Effector memory CD4-positive, alpha-beta T cell (primary cell): ENCODE results near the gene IFIT3.

ENCODE experiments used
- DNase-seq, 3 donors: peaks; one replicate each; pipeline ENCODE4 v3.0.0-alpha.2; 2020
- H3K27ac ChIP-seq: 2 replicates; pipeline ENCODE4 v1.7.0; 2013; ENCODE audit warnings: mild to moderate bottlenecking, low read length, moderate library complexity; ENCODE audit not compliant: insufficient read depth, poor library complexity, severe bottlenecking
- H3K27me3 ChIP-seq: replicated peaks from 2 replicates; pipeline ENCODE4 v1.7.0; 2013; ENCODE audit warnings: mild to moderate bottlenecking, low read length; ENCODE audit not compliant: insufficient read depth, control insufficient read depth, poor library complexity, severe bottlenecking
- H3K36me3 ChIP-seq: 2 replicates; pipeline ENCODE4 v1.7.0; 2013; ENCODE audit warnings: mild to moderate bottlenecking, low read length, moderate library complexity; ENCODE audit not compliant: control insufficient read depth, insufficient read depth
- H3K4me1 ChIP-seq: 2 replicates; pipeline ENCODE4 v1.7.0; 2013; ENCODE audit warnings: low read length, mild to moderate bottlenecking; ENCODE audit not compliant: control insufficient read depth, insufficient read depth, poor library complexity, severe bottlenecking
- H3K4me3 ChIP-seq: 2 replicates; pipeline ENCODE4 v1.7.0; 2013; ENCODE audit warnings: low read length, low read depth, mild to moderate bottlenecking; ENCODE audit not compliant: insufficient read depth, poor library complexity, severe bottlenecking
- H3K9me3 ChIP-seq: 2 replicates; pipeline ENCODE4 v1.7.0; 2013; ENCODE audit warnings: mild to moderate bottlenecking, low read length, moderate library complexity; ENCODE audit not compliant: control insufficient read depth

IFIT3 gene

DNA sequence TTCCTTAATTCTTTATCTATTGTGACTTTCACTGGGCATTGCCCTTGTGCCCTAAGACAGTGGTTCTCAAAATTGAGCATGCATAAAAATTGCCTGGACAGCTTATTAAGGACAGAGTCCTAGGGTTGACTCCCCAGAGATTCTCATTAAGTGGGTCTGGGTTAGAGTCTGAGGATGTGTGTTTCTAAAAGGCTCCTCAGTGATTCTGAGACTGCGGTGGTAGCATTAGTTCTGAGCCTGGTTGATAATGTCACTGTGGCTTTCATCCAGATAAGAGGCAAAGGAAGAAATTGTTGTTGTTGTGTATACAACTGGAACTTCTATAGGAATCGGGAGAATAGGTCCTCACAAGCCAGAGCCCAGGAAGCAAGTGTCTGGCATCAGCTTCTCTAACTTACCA lies 24.6 kb upstream of the IFIT3 start:
- peak overlapping the region; percentile 5 for H3K4me3 ChIP-seq

GRCh38 chr10:89304026-89304425 lies 23.8 kb upstream of the IFIT3 start:
- H3K4me1 ChIP-seq, result peaks cover 12% of the 10 kb centered on the region
- DNase-seq, result no peak
- no peaks in the 10 kb centered on the region for H3K27me3 ChIP-seq
- no peak overlapping the region for H3K27ac ChIP-seq
- no peak overlapping the region for H3K4me3 ChIP-seq
- no peaks in the 10 kb centered on the region for H3K9me3 ChIP-seq
- peaks cover 22% of the 10 kb centered on the region for H3K36me3 ChIP-seq

More for the DNA sequence above, 24.6 kb upstream of the IFIT3 start:
- Histone ChIP-seq H3K27me3 (no peaks in the 10 kb centered on the region), H3K9me3 (no peaks in the 10 kb centered on the region), H3K4me1 (peaks cover 12% of the 10 kb centered on the region), H3K36me3 (peaks cover 22% of the 10 kb centered on the region), H3K27ac (no peak overlapping the region)
- DNase-seq, result no peak

- Histone ChIP-seq H3K27ac (no peak overlapping the region), H3K4me1 (peaks cover 12% of the 10 kb centered on the region), H3K4me3 (no peak overlapping the region), H3K27me3 (no peaks in the 10 kb centered on the region), H3K9me3 (no peaks in the 10 kb centered on the region), H3K36me3 (peaks cover 22% of the 10 kb centered on the region)
- no peak for DNase-seq
These were observed 23.4 kb upstream of the IFIT3 start for GRCh38 chr10:89304446-89304845.

DNA sequence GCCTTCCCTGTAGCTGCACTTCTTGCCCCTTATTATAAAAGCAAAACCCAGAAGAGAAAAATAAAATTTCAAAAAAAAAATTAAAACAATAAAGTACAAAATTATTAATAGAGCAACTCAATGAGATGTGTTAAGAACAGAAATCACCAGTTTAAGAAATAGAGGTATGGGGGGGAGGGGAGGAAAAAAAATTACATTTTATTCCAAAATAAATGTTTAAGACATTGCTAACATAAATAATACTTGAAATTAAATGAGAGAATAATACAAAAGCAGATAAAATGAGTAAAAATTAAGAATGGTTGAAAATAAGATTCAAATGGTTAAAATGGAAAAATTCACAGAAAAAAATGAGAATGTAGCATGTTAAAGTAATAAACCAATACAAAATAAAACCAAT lies 22.9 kb upstream of the IFIT3 start:
- no peak for DNase-seq
- Histone ChIP-seq H3K36me3 (peaks cover 22% of the 10 kb centered on the region), H3K27ac (no peak overlapping the region), H3K9me3 (no peaks in the 10 kb centered on the region), H3K27me3 (no peaks in the 10 kb centered on the region), H3K4me3 (no peak overlapping the region), H3K4me1 (peaks cover 12% of the 10 kb centered on the region)

GRCh38 chr10:89305766-89306433 lies 21.9 kb upstream of the IFIT3 start:
- no peak for DNase-seq
- Histone ChIP-seq H3K9me3 (no peaks in the 10 kb centered on the region), H3K27me3 (no peaks in the 10 kb centered on the region), H3K27ac (no peak overlapping the region), H3K4me1 (peaks cover 12% of the 10 kb centered on the region), H3K4me3 (no peak overlapping the region), H3K36me3 (peaks cover 22% of the 10 kb centered on the region)

DNA sequence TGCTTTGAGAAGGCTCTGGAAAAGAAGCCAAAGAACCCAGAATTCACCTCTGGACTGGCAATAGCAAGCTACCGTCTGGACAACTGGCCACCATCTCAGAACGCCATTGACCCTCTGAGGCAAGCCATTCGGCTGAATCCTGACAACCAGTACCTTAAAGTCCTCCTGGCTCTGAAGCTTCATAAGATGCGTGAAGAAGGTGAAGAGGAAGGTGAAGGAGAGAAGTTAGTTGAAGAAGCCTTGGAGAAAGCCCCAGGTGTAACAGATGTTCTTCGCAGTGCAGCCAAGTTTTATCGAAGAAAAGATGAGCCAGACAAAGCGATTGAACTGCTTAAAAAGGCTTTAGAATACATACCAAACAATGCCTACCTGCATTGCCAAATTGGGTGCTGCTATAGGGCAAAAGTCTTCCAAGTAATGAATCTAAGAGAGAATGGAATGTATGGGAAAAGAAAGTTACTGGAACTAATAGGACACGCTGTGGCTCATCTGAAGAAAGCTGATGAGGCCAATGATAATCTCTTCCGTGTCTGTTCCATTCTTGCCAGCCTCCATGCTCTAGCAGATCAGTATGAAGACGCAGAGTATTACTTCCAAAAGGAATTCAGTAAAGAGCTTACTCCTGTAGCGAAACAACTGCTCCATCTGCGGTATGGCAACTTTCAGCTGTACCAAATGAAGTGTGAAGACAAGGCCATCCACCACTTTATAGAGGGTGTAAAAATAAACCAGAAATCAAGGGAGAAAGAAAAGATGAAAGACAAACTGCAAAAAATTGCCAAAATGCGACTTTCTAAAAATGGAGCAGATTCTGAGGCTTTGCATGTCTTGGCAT lies 21.1 kb upstream of the IFIT3 start:
- Histone ChIP-seq H3K27me3 (no peaks in the 10 kb centered on the region), H3K36me3 (peaks cover 22% of the 10 kb centered on the region), H3K27ac (no peak overlapping the region), H3K4me3 (no peak overlapping the region), H3K9me3 (no peaks in the 10 kb centered on the region), H3K4me1 (peaks cover 12% of the 10 kb centered on the region)
- no peak for DNase-seq

GRCh38 chr10:89307269-89307577 lies 20.6 kb upstream of the IFIT3 start:
- DNase-seq, result no peak
- H3K36me3 ChIP-seq, result peaks cover 22% of the 10 kb centered on the region

DNA sequence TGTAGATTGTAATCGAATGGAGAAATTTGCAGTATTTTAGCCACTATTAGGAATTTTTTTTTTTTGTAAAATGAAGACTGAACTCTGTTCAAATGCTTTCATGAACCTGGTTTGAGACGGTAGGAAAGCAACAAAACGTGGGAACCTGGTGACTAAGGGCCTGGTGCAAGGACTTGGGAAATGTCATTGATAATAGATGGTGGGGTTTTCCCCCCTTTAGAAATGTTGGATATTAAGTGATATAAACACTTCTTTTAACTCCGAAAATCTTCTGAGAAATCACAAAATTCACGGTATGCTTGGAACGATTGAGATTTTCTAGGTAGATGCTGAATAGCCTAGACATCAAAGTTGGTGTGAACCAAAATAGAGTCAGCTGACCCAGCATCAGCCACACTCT lies 19.5 kb upstream of the IFIT3 start:
- Histone ChIP-seq H3K9me3 (no peaks in the 10 kb centered on the region), H3K27me3 (no peaks in the 10 kb centered on the region), H3K27ac (no peak overlapping the region), H3K4me1 (peaks cover 8% of the 10 kb centered on the region), H3K36me3 (peaks cover 22% of the 10 kb centered on the region), H3K4me3 (no peak overlapping the region)
- DNase-seq, result no peak

More at GRCh38 chr10:89307269-89307577, 20.6 kb upstream of the IFIT3 start:
- H3K4me1 ChIP-seq, result peaks cover 12% of the 10 kb centered on the region
- no peak overlapping the region for H3K4me3 ChIP-seq
- no peak overlapping the region for H3K27ac ChIP-seq
- H3K9me3 ChIP-seq, result no peaks in the 10 kb centered on the region
- H3K27me3 ChIP-seq, result no peaks in the 10 kb centered on the region

DNA sequence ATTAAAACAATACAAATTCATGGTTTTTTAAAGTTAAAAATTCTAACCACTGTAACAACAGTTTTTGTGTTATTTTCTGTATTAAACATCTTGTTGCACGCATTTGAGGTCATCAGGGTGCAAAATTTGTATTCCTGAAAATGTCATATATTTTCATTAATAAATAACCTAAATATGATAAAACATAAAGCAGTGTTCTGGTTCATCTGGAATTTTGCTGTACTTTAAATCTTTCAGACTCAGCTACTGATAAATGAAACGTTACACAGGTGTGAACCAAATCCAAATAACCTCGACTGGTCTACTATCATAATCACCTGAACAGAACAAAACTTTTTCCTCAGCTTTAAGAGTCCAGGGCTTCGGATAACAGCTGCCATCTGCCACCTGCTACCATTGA lies 19.1 kb upstream of the IFIT3 start:
- peaks cover 4% of the 10 kb centered on the region for H3K4me1 ChIP-seq
- no peak for DNase-seq
- no peaks in the 10 kb centered on the region for H3K27me3 ChIP-seq
- no peak overlapping the region for H3K4me3 ChIP-seq
- no peak overlapping the region for H3K27ac ChIP-seq
- no peaks in the 10 kb centered on the region for H3K9me3 ChIP-seq
- H3K36me3 ChIP-seq, result peaks cover 22% of the 10 kb centered on the region
